Measurements from ENCODE around the gene CEP295NL. TPM values are rescaled to one million over a fixed set of nuclear protein-coding genes. Genes with fewer than 3 reads are reported as not detected.
A peak's percentile ranks its signal among the peaks of the same experiment; 100 is the strongest.

The CEP295NL gene
- total RNA-seq, 1 experiment from 2014 or later: 1.9 TPM

DNA sequence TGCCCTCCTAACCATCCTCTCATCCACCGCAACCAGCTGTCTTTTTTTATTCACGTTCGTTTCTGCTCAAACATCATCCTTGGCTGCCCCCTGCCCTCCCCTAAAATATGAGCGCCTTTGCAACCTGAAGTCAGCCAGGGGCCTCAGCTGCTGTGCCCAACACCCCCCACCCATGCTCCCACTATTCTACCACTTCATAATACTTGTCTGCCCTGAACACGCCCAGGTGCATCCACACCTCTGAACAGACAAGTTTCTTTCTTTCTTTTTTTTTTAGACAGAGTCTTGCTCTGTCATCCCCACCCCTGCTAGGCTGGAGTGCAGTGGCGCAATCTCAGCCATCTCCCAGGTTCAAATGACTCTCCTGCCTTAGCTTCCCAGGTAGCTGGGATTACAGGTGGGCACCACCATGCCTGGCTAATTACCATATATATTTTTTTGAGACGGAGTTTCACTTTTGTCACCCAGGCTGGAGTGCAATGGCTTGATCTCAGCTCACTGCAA is 26.9 kb downstream of the CEP295NL start (continued):
- TF ChIP-seq SIN3A (IDR thresholded peaks at IDR 0.05; ENCODE audit: low read depth) (no peak), ZFX (IDR thresholded peaks at IDR 0.05) (no peak), POLR2AphosphoS5 (IDR thresholded peaks at IDR 0.05; ENCODE audit: low read depth, low read length) (no peak), CEBPB (IDR thresholded peaks at IDR 0.05; ENCODE audit: low read depth) (no peak)
- TF ChIP-seq, protein P1, sequence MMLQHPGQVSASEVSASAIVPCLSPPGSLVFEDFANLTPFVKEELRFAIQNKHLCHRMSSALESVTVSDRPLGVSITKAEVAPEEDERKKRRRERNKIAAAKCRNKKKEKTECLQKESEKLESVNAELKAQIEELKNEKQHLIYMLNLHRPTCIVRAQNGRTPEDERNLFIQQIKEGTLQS (IDR thresholded peaks at IDR 0.05): no peak

DNA sequence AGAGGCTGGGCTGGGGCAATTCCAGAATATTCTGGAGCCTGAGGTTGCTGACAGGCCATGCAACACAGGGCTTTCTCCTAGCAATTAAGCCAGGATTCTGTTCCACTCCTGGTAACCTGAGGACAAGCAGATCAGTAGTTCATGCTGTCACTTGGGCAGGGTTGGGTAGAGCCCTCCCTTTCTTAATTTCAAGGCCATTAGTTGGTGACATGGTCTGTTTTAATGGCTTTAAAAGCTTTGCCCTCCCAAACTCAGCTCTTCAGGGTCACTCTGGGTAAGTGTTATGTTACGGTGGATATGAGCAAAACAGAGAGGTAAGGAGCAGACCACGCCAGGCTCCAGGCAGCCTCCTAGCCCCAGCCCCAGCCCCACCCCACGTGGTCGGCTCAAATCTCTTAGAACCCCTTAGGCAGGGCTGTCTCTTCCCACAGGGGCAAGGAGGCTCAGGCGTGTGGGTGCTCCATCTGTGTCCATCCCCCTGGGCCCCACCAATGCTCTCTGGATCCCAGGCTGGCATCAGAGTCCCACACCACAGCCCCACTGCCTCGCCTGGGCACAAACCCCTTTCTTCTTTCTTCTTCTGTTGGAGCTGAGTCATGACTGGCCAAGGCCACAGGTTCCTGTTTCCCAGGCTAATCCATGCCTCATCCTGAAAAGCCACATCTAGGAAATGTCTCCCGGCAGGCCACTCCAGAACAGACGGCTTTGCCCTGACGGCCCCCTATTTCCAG is 27.5 kb downstream of the CEP295NL start:
- peak; percentile 69 for ATAC-seq
- Histone ChIP-seq H3K4me3 (replicated peaks in 1 of 2; ENCODE audit: low read depth in 1 of 2, low read length in 2 of 2) (peak overlapping the region in 1 of 2 experiments; percentile 13; a peak in 1 of 4 replicates), H3K4me1 (ENCODE audit: control insufficient read depth in 1 of 2, insufficient read depth in 2 of 2, low read length in 2 of 2) (peaks cover 15 to 60% of the 10 kb centered on the region in 2 experiments), H3K79me2 (ENCODE audit: insufficient read depth, low read length) (no peaks in the 10 kb centered on the region; the same call in 1 of the 2 replicates), H3K27ac (ENCODE audit: low read depth, low read length) (peak overlapping the region; percentile 15; the same call in 1 of the 2 replicates), H3K9ac (ENCODE audit: low read length) (peak overlapping the region; percentile 54), H3K36me3 (ENCODE audit: control insufficient read depth in 1 of 2, insufficient read depth in 2 of 2, low read length in 2 of 2) (peaks cover 0 to 5% of the 10 kb centered on the region in 2 experiments; a peak in 1 of 4 replicates), H2AFZ (ENCODE audit: low read depth, low read length, poor library complexity, severe bottlenecking) (no peak overlapping the region), H3K9me3 (ENCODE audit: control insufficient read depth in 1 of 2, insufficient read depth in 1 of 2, low read depth in 1 of 2, low read length in 2 of 2) (no peaks in the 10 kb centered on the region), H4K20me1 (ENCODE audit: insufficient read depth) (no peaks in the 10 kb centered on the region), H3K4me2 (ENCODE audit: low read length) (peak overlapping the region; percentile 62), H3K9me2 (ENCODE audit: insufficient read depth) (no peaks in the 10 kb centered on the region), H3K27me3 (ENCODE audit: insufficient read depth, low read length) (no peaks in the 10 kb centered on the region)
- no peak for DNase-seq (ENCODE audit: low read depth, low spot score)
- ChIA-PET POLR2A (no interaction called here), CTCF (interaction anchor here (1.1 to 6.0 kb wide), 2 partner anchors 8 to 9 kb away, joined by 3 to 55 read pairs; no protein-coding TSS in a partner anchor), RAD21 (ENCODE audit: low non-redundant PET in 1 of 2, low total read pairs in 2 of 2, uncharacterized antibody in 2 of 2, unreplicated experiment in 2 of 2) (interaction anchor here (0.6 to 1.9 kb wide), 3 partner anchors 10 to 165 kb away, joined by 3 to 6 read pairs (median 4); no protein-coding TSS in a partner anchor)
- BruUV-seq (replicated peaks): no TSS peak
- intact Hi-C loops (cut with micrococcal nuclease): no loop called here
- no peak for TF ChIP-seq ZFX (IDR thresholded peaks at IDR 0.05)
- no peak for TF ChIP-seq FOSL1 (IDR thresholded peaks at IDR 0.05; ENCODE audit: low read depth)
- no peak for TF ChIP-seq CEBPB (IDR thresholded peaks at IDR 0.05; ENCODE audit: low read depth)
- no peak for TF ChIP-seq JUND (IDR thresholded peaks at IDR 0.05)
- TF ChIP-seq POLR2A (IDR thresholded peaks at IDR 0.05; ENCODE audit: borderline replicate concordance, extremely low read depth, insufficient read depth, insufficient read length): no peak
- TF ChIP-seq, protein P2, sequence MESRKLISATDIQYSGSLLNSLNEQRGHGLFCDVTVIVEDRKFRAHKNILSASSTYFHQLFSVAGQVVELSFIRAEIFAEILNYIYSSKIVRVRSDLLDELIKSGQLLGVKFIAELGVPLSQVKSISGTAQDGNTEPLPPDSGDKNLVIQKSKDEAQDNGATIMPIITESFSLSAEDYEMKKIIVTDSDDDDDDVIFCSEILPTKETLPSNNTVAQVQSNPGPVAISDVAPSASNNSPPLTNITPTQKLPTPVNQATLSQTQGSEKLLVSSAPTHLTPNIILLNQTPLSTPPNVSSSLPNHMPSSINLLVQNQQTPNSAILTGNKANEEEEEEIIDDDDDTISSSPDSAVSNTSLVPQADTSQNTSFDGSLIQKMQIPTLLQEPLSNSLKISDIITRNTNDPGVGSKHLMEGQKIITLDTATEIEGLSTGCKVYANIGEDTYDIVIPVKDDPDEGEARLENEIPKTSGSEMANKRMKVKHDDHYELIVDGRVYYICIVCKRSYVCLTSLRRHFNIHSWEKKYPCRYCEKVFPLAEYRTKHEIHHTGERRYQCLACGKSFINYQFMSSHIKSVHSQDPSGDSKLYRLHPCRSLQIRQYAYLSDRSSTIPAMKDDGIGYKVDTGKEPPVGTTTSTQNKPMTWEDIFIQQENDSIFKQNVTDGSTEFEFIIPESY (IDR thresholded peaks at IDR 0.05; ENCODE audit: extremely low read depth, insufficient replicate concordance, low read length): no peak
- no peak for TF ChIP-seq EGR1 (IDR thresholded peaks at IDR 0.05; ENCODE audit: low read depth)
- TF ChIP-seq ZNF274 (IDR thresholded peaks at IDR 0.05; ENCODE audit: low read depth, low read length): no peak
- TF ChIP-seq, protein P3, sequence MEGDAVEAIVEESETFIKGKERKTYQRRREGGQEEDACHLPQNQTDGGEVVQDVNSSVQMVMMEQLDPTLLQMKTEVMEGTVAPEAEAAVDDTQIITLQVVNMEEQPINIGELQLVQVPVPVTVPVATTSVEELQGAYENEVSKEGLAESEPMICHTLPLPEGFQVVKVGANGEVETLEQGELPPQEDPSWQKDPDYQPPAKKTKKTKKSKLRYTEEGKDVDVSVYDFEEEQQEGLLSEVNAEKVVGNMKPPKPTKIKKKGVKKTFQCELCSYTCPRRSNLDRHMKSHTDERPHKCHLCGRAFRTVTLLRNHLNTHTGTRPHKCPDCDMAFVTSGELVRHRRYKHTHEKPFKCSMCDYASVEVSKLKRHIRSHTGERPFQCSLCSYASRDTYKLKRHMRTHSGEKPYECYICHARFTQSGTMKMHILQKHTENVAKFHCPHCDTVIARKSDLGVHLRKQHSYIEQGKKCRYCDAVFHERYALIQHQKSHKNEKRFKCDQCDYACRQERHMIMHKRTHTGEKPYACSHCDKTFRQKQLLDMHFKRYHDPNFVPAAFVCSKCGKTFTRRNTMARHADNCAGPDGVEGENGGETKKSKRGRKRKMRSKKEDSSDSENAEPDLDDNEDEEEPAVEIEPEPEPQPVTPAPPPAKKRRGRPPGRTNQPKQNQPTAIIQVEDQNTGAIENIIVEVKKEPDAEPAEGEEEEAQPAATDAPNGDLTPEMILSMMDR (IDR thresholded peaks at IDR 0.05 in 2 of 3, conservative IDR thresholded peaks at IDR 0.05 in 1 of 3; ENCODE audit: borderline replicate concordance in 1 of 3, insufficient read depth in 1 of 3, low read depth in 2 of 3, low read length in 2 of 3): no peak
- TF ChIP-seq RAD21 (IDR thresholded peaks at IDR 0.05; ENCODE audit: low read depth): no peak
- TF ChIP-seq EZH2phosphoT487 (IDR thresholded peaks at IDR 0.05; ENCODE audit: borderline replicate concordance): no peak
- TF ChIP-seq, protein P1 (IDR thresholded peaks at IDR 0.05): no peak
- no peak for TF ChIP-seq CBX3 (IDR thresholded peaks at IDR 0.05; ENCODE audit: low read depth)
- TF ChIP-seq SP1 (IDR thresholded peaks at IDR 0.05; ENCODE audit: low read depth): no peak
- no peak for TF ChIP-seq POLR2AphosphoS5 (IDR thresholded peaks at IDR 0.05; ENCODE audit: low read depth, low read length)

All from HCT116 (cell line).